Measurements from ENCODE around the gene DNAJC13. TPM values are rescaled to one million over a fixed set of nuclear protein-coding genes. Genes with fewer than 3 reads are reported as not detected.

The DNAJC13 gene
- total RNA-seq, 1 experiment from 2014 or later, result 28.8 TPM

GRCh38 chr3:132561003-132561402 is 143.7 kb downstream of the DNAJC13 start (continued):
- TF ChIP-seq ATF3 (IDR thresholded peaks at IDR 0.05) (no peak), EZH2 (IDR thresholded peaks at IDR 0.05) (no peak), EZH2phosphoT487 (IDR thresholded peaks at IDR 0.05; ENCODE audit: borderline replicate concordance) (no peak)
- TF ChIP-seq, protein P1, sequence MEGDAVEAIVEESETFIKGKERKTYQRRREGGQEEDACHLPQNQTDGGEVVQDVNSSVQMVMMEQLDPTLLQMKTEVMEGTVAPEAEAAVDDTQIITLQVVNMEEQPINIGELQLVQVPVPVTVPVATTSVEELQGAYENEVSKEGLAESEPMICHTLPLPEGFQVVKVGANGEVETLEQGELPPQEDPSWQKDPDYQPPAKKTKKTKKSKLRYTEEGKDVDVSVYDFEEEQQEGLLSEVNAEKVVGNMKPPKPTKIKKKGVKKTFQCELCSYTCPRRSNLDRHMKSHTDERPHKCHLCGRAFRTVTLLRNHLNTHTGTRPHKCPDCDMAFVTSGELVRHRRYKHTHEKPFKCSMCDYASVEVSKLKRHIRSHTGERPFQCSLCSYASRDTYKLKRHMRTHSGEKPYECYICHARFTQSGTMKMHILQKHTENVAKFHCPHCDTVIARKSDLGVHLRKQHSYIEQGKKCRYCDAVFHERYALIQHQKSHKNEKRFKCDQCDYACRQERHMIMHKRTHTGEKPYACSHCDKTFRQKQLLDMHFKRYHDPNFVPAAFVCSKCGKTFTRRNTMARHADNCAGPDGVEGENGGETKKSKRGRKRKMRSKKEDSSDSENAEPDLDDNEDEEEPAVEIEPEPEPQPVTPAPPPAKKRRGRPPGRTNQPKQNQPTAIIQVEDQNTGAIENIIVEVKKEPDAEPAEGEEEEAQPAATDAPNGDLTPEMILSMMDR (IDR thresholded peaks at IDR 0.05 in 2 of 3, conservative IDR thresholded peaks at IDR 0.05 in 1 of 3; ENCODE audit: borderline replicate concordance in 1 of 3, insufficient read depth in 1 of 3, low read depth in 2 of 3, low read length in 2 of 3), result no peak

GRCh38 chr3:132563420-132564069 is 146.2 kb downstream of the DNAJC13 start:
- intact Hi-C loops (cut with micrococcal nuclease), result no loop called here
- no peak overlapping the region for H3K9ac ChIP-seq (ENCODE audit: low read length)
- H3K79me2 ChIP-seq (ENCODE audit: insufficient read depth, low read length), result no peaks in the 10 kb centered on the region
- no peak for TF ChIP-seq RAD21 (IDR thresholded peaks at IDR 0.05; ENCODE audit: low read depth)
- no peak for TF ChIP-seq SP1 (IDR thresholded peaks at IDR 0.05; ENCODE audit: low read depth)
- no peak for TF ChIP-seq ELF1 (IDR thresholded peaks at IDR 0.05; ENCODE audit: borderline replicate concordance, low read depth)
- TF ChIP-seq, protein P2, sequence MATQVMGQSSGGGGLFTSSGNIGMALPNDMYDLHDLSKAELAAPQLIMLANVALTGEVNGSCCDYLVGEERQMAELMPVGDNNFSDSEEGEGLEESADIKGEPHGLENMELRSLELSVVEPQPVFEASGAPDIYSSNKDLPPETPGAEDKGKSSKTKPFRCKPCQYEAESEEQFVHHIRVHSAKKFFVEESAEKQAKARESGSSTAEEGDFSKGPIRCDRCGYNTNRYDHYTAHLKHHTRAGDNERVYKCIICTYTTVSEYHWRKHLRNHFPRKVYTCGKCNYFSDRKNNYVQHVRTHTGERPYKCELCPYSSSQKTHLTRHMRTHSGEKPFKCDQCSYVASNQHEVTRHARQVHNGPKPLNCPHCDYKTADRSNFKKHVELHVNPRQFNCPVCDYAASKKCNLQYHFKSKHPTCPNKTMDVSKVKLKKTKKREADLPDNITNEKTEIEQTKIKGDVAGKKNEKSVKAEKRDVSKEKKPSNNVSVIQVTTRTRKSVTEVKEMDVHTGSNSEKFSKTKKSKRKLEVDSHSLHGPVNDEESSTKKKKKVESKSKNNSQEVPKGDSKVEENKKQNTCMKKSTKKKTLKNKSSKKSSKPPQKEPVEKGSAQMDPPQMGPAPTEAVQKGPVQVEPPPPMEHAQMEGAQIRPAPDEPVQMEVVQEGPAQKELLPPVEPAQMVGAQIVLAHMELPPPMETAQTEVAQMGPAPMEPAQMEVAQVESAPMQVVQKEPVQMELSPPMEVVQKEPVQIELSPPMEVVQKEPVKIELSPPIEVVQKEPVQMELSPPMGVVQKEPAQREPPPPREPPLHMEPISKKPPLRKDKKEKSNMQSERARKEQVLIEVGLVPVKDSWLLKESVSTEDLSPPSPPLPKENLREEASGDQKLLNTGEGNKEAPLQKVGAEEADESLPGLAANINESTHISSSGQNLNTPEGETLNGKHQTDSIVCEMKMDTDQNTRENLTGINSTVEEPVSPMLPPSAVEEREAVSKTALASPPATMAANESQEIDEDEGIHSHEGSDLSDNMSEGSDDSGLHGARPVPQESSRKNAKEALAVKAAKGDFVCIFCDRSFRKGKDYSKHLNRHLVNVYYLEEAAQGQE (IDR thresholded peaks at IDR 0.05; ENCODE audit: low read depth), result no peak
- TF ChIP-seq, protein P1 (IDR thresholded peaks at IDR 0.05 in 2 of 3, conservative IDR thresholded peaks at IDR 0.05 in 1 of 3; ENCODE audit: borderline replicate concordance in 1 of 3, insufficient read depth in 1 of 3, low read depth in 2 of 3, low read length in 2 of 3), result no peak
- no peak for TF ChIP-seq SIN3A (IDR thresholded peaks at IDR 0.05; ENCODE audit: low read depth)
- no peak for TF ChIP-seq FOSL1 (IDR thresholded peaks at IDR 0.05; ENCODE audit: low read depth)
- no peak for TF ChIP-seq CEBPB (IDR thresholded peaks at IDR 0.05; ENCODE audit: low read depth)
- no peak for TF ChIP-seq TCF7L2 (IDR thresholded peaks at IDR 0.05; ENCODE audit: borderline replicate concordance, extremely low read depth, insufficient read depth, insufficient read length)
- no peak for TF ChIP-seq POLR2A (IDR thresholded peaks at IDR 0.05; ENCODE audit: borderline replicate concordance, extremely low read depth, insufficient read depth, insufficient read length)
- TF ChIP-seq EZH2phosphoT487 (IDR thresholded peaks at IDR 0.05; ENCODE audit: borderline replicate concordance), result no peak

More at GRCh38 chr3:132563420-132564069, 146.2 kb downstream of the DNAJC13 start:
- no peaks in the 10 kb centered on the region for H4K20me1 ChIP-seq (ENCODE audit: insufficient read depth)
- no peak overlapping the region for H2AFZ ChIP-seq (ENCODE audit: low read depth, low read length, poor library complexity, severe bottlenecking)
- H3K4me1 ChIP-seq (ENCODE audit: control insufficient read depth in 1 of 2, insufficient read depth in 2 of 2, low read length in 2 of 2), result no peaks in the 10 kb centered on the region
- RAD21 ChIA-PET (ENCODE audit: low non-redundant PET in 1 of 2, low total read pairs in 2 of 2, uncharacterized antibody in 2 of 2, unreplicated experiment in 2 of 2), result no interaction called here
- no peaks in the 10 kb centered on the region for H3K27me3 ChIP-seq (ENCODE audit: insufficient read depth, low read length)
- H3K9me2 ChIP-seq (ENCODE audit: insufficient read depth), result no peaks in the 10 kb centered on the region
- DNase-seq (ENCODE audit: low read depth, low spot score), result no peak
- no peak overlapping the region for H3K27ac ChIP-seq (ENCODE audit: low read depth, low read length)
- H3K36me3 ChIP-seq (ENCODE audit: control insufficient read depth in 1 of 2, insufficient read depth in 2 of 2, low read length in 2 of 2), result no peaks in the 10 kb centered on the region
- CTCF ChIA-PET, result no interaction called here
- no peaks in the 10 kb centered on the region for H3K9me3 ChIP-seq (ENCODE audit: control insufficient read depth in 1 of 2, insufficient read depth in 1 of 2, low read depth in 1 of 2, low read length in 2 of 2)
- no peak overlapping the region for H3K4me2 ChIP-seq (ENCODE audit: low read length)
- POLR2A ChIA-PET, result no interaction called here
- no peak overlapping the region for H3K4me3 ChIP-seq (replicated peaks in 1 of 2; ENCODE audit: low read depth in 1 of 2, low read length in 2 of 2)
- no TSS peak for BruUV-seq (replicated peaks)
- no peak for ATAC-seq
